ENCODE data around the gene SPTBN1. TPM values are rescaled to one million over a fixed set of nuclear protein-coding genes. Genes with fewer than 3 reads are reported as not detected.

Gene SPTBN1
- total and polyA plus RNA-seq, 9 of the 15 experiments (the other 6 are each of a cell fraction or from before 2014, with no cell fraction given): 8.9 to 66.8 (median 31.4) TPM

DNA sequence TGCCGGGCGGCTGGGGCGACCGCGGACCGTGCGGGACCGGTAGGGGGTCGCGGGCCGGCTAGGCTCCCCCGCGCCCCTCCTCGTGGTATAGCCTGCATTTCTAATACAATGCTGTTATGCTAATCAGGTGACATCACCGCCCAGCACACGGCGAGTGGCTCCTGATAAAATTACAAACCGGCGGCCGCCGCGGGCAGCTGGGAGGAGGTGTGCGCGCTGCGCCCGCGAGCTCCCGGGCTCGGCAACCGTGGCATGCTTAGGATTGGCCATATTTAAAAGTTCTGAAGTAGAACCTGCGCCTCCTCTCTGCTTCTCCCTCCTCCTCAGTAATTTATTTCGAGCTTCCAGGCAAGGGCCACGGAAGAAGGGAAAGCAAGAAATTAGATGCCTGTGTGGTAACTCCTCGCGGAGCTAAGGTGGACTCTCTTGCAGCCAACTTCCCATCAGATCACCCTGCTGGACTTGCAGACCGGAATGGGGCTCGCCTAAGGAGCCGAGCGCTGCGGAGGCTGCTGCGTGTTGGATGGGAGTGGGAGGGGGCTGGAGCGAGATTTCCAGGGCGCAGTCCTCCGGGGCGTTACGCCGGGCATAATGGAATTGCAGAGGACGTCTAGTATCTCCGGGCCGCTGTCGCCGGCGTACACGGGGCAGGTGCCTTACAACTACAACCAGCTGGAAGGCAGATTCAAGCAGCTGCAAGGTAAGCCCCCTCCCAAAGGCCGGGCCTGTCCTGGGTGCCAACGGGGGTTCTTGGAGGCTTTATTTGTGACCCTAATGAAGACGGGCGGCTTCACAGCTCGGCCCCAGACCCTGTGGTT is 102.3 kb downstream of the SPTBN1 start:
- no peaks in the 10 kb centered on the region for H3K9me1 ChIP-seq (ENCODE audit: control insufficient read depth, insufficient read depth, low read length)
- peak overlapping the region; percentile 78 for H3K4me3 ChIP-seq
- intact Hi-C loops (cut with micrococcal nuclease) (loop anchor here (2.0 kb wide), 2 partner anchors 14 to 44 kb away; no protein-coding TSS in a partner anchor), in situ Hi-C loops (cut with MboI) (no loop called here)
- H4K20me1 ChIP-seq (replicated peaks; ENCODE audit: control insufficient read depth, insufficient read depth, low read length): no peaks in the 10 kb centered on the region
- TSS peak; percentile 78 for BruUV-seq (replicated peaks)
- DNase-seq (ENCODE audit: extremely low read depth in 1 of 4, low spot score in 3 of 4) (peak; percentile 65 to 89 (median 72)), FAIRE-seq (peak; percentile 60), ATAC-seq (peak; percentile 81)
- POLR2A ChIA-PET: interaction anchor here (0.6 to 5.0 kb wide), 11 partner anchors 11 to 583 kb away, joined by 3 to 28 read pairs (median 5); no protein-coding TSS in a partner anchor
- WGBS (ENCODE audit: insufficient coverage, low coverage, missing lambda C conversion rate): 0% methylated on average over 56 of the region's 59 CpGs
- H3K9me3 ChIP-seq (replicated peaks; ENCODE audit: control insufficient read depth, insufficient read depth, low read depth, low read length): no peaks in the 10 kb centered on the region
- H3K4me2 ChIP-seq (ENCODE audit: insufficient read depth, low read length): peak overlapping the region; percentile 96
- H2AFZ ChIP-seq (ENCODE audit: low read depth, low read length): peak overlapping the region; percentile 93
- H3K9ac ChIP-seq (ENCODE audit: insufficient read depth in 1 of 2, low read depth in 2 of 2, low read length in 2 of 2): peak overlapping the region; percentile 91 to 96
- CTCF ChIA-PET (ENCODE audit: low intra/inter-chr PET ratio): no interaction called here
- H3K4me1 ChIP-seq (replicated peaks in 1 of 2; ENCODE audit: control insufficient read depth in 2 of 2, insufficient read depth in 2 of 2, low read length in 2 of 2): peaks cover 21 to 28% of the 10 kb centered on the region in 2 experiments
- peak overlapping the region; percentile 88 for H3K27ac ChIP-seq (ENCODE audit: extremely low read depth, low read depth, low read length)
- H3K36me3 ChIP-seq (ENCODE audit: control insufficient read depth, insufficient read depth, low read length): 0 out of 3 replicates have a peak, but pooled peaks cover 2% of the 10 kb centered on the region
- peaks cover 49% of the 10 kb centered on the region for H3K79me2 ChIP-seq (ENCODE audit: control insufficient read depth, insufficient read depth, low read length)
- H3K27me3 ChIP-seq (ENCODE audit: control insufficient read depth in 2 of 2, insufficient read depth in 2 of 2, low read length in 2 of 2): no peaks in the 10 kb centered on the region
- TF ChIP-seq ZC3H11A (IDR thresholded peaks at IDR 0.05; ENCODE audit: low read depth, low read length) (no peak), POU5F1 (IDR thresholded peaks at IDR 0.05; ENCODE audit: borderline replicate concordance, low read depth, low read length, partially characterized antibody) (no peak), ETV1 (tag; conservative IDR thresholded peaks at IDR 0.05; ENCODE audit: low read depth) (peak; percentile 21; the same call in 1 of the 2 replicates), PURB (CRISPR knock-in tag; IDR thresholded peaks at IDR 0.05; ENCODE audit: low read depth) (no peak), MEF2A (IDR thresholded peaks at IDR 0.05; ENCODE audit: control insufficient read depth, low read depth, low read length) (no peak), ARHGAP35 (IDR thresholded peaks at IDR 0.05; ENCODE audit: partially characterized antibody) (no peak), BACH1 (tag; IDR thresholded peaks at IDR 0.05) (no peak), KLF1 (tag; IDR thresholded peaks at IDR 0.05) (no peak), ZNF239 (CRISPR knock-in tag; IDR thresholded peaks at IDR 0.05) (no peak)
- TF ChIP-seq, protein P1, sequence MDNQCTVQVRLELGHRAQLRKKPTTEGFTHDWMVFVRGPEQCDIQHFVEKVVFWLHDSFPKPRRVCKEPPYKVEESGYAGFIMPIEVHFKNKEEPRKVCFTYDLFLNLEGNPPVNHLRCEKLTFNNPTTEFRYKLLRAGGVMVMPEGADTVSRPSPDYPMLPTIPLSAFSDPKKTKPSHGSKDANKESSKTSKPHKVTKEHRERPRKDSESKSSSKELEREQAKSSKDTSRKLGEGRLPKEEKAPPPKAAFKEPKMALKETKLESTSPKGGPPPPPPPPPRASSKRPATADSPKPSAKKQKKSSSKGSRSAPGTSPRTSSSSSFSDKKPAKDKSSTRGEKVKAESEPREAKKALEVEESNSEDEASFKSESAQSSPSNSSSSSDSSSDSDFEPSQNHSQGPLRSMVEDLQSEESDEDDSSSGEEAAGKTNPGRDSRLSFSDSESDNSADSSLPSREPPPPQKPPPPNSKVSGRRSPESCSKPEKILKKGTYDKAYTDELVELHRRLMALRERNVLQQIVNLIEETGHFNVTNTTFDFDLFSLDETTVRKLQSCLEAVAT (IDR thresholded peaks at IDR 0.05): no peak; a peak in 1 of 4 replicates
- TF ChIP-seq, protein P2, sequence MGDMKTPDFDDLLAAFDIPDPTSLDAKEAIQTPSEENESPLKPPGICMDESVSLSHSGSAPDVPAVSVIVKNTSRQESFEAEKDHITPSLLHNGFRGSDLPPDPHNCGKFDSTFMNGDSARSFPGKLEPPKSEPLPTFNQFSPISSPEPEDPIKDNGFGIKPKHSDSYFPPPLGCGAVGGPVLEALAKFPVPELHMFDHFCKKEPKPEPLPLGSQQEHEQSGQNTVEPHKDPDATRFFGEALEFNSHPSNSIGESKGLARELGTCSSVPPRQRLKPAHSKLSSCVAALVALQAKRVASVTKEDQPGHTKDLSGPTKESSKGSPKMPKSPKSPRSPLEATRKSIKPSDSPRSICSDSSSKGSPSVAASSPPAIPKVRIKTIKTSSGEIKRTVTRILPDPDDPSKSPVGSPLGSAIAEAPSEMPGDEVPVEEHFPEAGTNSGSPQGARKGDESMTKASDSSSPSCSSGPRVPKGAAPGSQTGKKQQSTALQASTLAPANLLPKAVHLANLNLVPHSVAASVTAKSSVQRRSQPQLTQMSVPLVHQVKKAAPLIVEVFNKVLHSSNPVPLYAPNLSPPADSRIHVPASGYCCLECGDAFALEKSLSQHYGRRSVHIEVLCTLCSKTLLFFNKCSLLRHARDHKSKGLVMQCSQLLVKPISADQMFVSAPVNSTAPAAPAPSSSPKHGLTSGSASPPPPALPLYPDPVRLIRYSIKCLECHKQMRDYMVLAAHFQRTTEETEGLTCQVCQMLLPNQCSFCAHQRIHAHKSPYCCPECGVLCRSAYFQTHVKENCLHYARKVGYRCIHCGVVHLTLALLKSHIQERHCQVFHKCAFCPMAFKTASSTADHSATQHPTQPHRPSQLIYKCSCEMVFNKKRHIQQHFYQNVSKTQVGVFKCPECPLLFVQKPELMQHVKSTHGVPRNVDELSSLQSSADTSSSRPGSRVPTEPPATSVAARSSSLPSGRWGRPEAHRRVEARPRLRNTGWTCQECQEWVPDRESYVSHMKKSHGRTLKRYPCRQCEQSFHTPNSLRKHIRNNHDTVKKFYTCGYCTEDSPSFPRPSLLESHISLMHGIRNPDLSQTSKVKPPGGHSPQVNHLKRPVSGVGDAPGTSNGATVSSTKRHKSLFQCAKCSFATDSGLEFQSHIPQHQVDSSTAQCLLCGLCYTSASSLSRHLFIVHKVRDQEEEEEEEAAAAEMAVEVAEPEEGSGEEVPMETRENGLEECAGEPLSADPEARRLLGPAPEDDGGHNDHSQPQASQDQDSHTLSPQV (IDR thresholded peaks at IDR 0.05): 0 out of 2 replicates have a peak, but pooled peaks have one; percentile 11

Data from K562 (cell line).